Fibroblast of the aortic adventitia (primary cell): Measurements from ENCODE around the gene ZMIZ1. TPM values are rescaled to one million over a fixed set of nuclear protein-coding genes. Genes with fewer than 3 reads are reported as not detected.

Experiments used
- DNase-seq: peaks from one replicate; pipeline ENCODE4 v3.0.0-alpha.2; 2010; ENCODE audit warnings: low read depth
- H3K4me3 ChIP-seq: 2 replicates; pipeline ENCODE4 v1.5.1; 2011; ENCODE audit warnings: low read depth, mild to moderate bottlenecking, control low read depth, low read length, moderate library complexity
- CTCF ChIP-seq: IDR thresholded peaks from 2 replicates; pipeline ENCODE4 v1.5.1; 2011; ENCODE audit warnings: mild to moderate bottlenecking, low read length, control low read depth, inconsistent platforms; ENCODE audit not compliant: insufficient read depth
- total RNA-seq: library from RNA; depleted of rRNA; stranded (reverse); fragments of >200 nt; gene quantifications from 2 replicates; pipeline ENCODE4 v1.2.3, GENCODE V29; 2012; ENCODE audit warnings: low replicate concordance

Gene ZMIZ1
- total RNA-seq, 1 donor, result 28.1 TPM

- TF ChIP-seq CTCF, result no peak
- no peak for DNase-seq
Measured at GRCh38 chr10:79170993-79171392, 102.2 kb downstream of the ZMIZ1 start.

GRCh38 chr10:79171504-79171903, 102.7 kb downstream of the ZMIZ1 start:
- TF ChIP-seq CTCF, result no peak
- no peak for DNase-seq
- H3K4me3 ChIP-seq, result no peak overlapping the region

More at GRCh38 chr10:79170993-79171392, 102.2 kb downstream of the ZMIZ1 start:
- H3K4me3 ChIP-seq, result no peak overlapping the region

- H3K4me3 ChIP-seq, result no peak overlapping the region
- no peak for DNase-seq
- no peak for TF ChIP-seq CTCF
Measured at GRCh38 chr10:79172881-79173280, 104.1 kb downstream of the ZMIZ1 start.

DNA sequence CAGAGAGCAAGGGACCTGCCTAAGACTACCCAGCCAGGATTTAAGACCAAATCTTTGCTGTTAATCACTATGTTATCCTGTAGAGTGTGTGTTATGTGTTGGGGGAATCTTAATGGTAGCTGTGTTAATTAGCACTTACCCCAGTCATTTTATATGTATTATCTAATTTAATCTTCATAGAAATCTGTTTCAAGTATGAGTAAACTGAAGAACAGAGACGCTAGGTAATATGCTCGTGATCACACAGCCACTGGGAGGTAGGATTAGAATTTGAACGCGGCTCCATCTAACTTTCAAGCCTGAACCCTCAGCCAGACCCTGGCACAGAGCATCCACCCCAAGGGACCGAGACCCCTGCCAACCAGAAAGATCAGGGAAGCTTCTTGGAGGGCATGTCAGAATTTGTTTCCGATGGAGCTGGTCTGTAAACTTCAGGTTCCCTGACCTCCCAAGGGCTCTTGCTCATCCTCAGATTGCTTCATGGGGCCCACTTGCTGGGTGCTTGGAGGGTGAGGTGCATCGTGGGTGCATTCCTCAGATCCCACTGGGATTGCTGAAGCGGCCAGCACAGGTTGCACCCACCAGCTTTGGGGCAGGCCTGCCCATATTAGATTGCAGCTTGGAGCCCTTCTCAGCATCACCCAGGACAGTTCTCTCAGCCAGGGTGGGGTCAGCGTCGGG, 105.0 kb downstream of the ZMIZ1 start:
- no peak for DNase-seq
- H3K4me3 ChIP-seq, result no peak overlapping the region
- no peak for TF ChIP-seq CTCF

DNA sequence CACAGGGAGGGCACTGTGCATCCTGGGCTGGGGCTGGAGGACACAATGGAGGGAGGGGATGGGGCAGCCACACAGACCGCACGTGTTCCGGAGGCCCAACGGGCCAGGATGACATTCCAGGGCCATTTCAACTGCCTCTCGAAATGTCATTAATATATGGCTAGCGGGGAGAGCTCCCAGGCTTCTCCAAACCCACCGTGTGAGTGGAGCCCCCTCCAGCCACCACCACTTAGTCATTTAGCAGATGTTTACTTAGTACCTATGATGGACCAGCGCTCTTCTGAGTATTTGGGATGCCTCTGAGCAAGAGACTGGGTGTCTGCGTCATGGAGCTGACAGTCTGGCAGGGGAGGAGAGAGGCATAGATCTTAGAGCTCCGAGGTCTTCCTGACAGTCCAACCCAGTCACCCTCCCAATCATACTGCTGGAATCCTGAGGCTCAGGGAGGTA, 107.3 kb downstream of the ZMIZ1 start:
- peak; percentile 35 for DNase-seq
- H3K4me3 ChIP-seq, result no peak overlapping the region
- no peak for TF ChIP-seq CTCF

GRCh38 chr10:79176949-79177602, 108.3 kb downstream of the ZMIZ1 start:
- no peak overlapping the region for H3K4me3 ChIP-seq
- peak; percentile 69 for DNase-seq
- no peak for TF ChIP-seq CTCF
